Measurements from ENCODE around the gene LCN10.

- TF ChIP-seq CTCF (IDR thresholded peaks at IDR 0.05; ENCODE audit: low read depth, low read length) = no peak
- TF ChIP-seq EZH2phosphoT487 (IDR thresholded peaks at IDR 0.05; ENCODE audit: low read depth) = no peak
Observed at GRCh38 chr9:136756134-136756438, 13.3 kb upstream of the LCN10 start.

Data from OCI-LY3 (cell line).